OCI-LY3 (cell line): ENCODE data around the gene PRMT5.

ENCODE experiments used
- CTCF ChIP-seq: fragments of 200-600, 300-600 bp; sonication (generic); IDR thresholded peaks from 2 replicates; pipeline ENCODE4 v1.5.1; 2014; ENCODE audit warnings: antibody characterized with exemption, low read length, low read depth
- EZH2phosphoT487 ChIP-seq: fragments of 200-600 bp; shearing (Covaris generic); IDR thresholded peaks from 2 replicates; pipeline ENCODE4 v1.6.1; 2018; ENCODE audit warnings: antibody characterized with exemption, mixed run types, low read depth

DNA sequence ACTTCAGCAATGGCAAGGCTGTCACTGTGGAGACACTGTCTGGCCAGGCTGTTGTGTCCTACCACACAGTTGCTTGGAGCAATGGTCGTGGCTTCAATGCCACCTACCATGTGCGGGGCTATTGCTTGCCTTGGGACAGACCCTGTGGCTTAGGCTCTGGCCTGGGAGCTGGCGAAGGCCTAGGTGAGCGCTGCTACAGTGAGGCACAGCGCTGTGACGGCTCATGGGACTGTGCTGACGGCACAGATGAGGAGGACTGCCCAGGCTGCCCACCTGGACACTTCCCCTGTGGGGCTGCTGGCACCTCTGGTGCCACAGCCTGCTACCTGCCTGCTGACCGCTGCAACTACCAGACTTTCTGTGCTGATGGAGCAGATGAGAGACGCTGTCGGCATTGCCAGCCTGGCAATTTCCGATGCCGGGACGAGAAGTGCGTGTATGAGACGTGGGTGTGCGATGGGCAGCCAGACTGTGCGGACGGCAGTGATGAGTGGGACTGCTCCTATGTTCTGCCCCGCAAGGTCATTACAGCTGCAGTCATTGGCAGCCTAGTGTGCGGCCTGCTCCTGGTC, 53.3 kb downstream of the PRMT5 start:
- no peak for TF ChIP-seq CTCF
- no peak for TF ChIP-seq EZH2phosphoT487
